ENCODE data around the gene PROCR. TPM values are rescaled to one million over a fixed set of nuclear protein-coding genes. Genes with fewer than 3 reads are reported as not detected.

The PROCR gene
- total and polyA plus RNA-seq, 9 of the 15 experiments (the other 6 are each of a cell fraction or from before 2014, with no cell fraction given): 1.6 to 7.1 (median 4.0) TPM

GRCh38 chr20:35146920-35147574 lies 24.8 kb upstream of the PROCR start, which contains the start of gene EDEM2 (continued):
- TF ChIP-seq E2F8 (IDR thresholded peaks at IDR 0.05; ENCODE audit: low read depth, partially characterized antibody): peak; percentile 94
- TF ChIP-seq ZNF217 (CRISPR knock-in tag; IDR thresholded peaks at IDR 0.05): no peak
- peak; percentile 79 for TF ChIP-seq GABPB1 (CRISPR knock-in tag; IDR thresholded peaks at IDR 0.05)
- TF ChIP-seq POLR2AphosphoS2 (IDR thresholded peaks at IDR 0.05; ENCODE audit: low read length): no peak
- TF ChIP-seq CBFA2T3 (IDR thresholded peaks at IDR 0.05): 0 out of 2 replicates have a peak, but pooled peaks have one; percentile 6
- peak; percentile 79; the same call in 1 of the 2 replicates for TF ChIP-seq MTA3 (IDR thresholded peaks at IDR 0.05; ENCODE audit: borderline replicate concordance)
- no peak for TF ChIP-seq ZNF140 (CRISPR knock-in tag; IDR thresholded peaks at IDR 0.05)
- peak; percentile 65 for TF ChIP-seq NFIC (IDR thresholded peaks at IDR 0.05)
- no peak for TF ChIP-seq KAT2B (IDR thresholded peaks at IDR 0.05; ENCODE audit: low read depth, low read length)
- no peak for TF ChIP-seq ZKSCAN1 (IDR thresholded peaks at IDR 0.05; ENCODE audit: low read depth, low read length)
- TF ChIP-seq HDAC1 (IDR thresholded peaks at IDR 0.05): peak in 1 of 2 experiments; percentile 84; a peak in 2 of 4 replicates
- no peak for TF ChIP-seq ZNF584 (CRISPR knock-in tag; IDR thresholded peaks at IDR 0.05; ENCODE audit: low read depth)
- no peak for TF ChIP-seq TSC22D4 (tag; IDR thresholded peaks at IDR 0.05)
- peak; percentile 78 for TF ChIP-seq ASH1L (IDR thresholded peaks at IDR 0.05; ENCODE audit: borderline replicate concordance, low read depth, partially characterized antibody)
- peak; percentile 67 for TF ChIP-seq CXXC5 (CRISPR knock-in tag; IDR thresholded peaks at IDR 0.05)
- peak; percentile 70 to 72; a peak in 3 of 4 replicates for TF ChIP-seq FOXK2 (conservative IDR thresholded peaks at IDR 0.05 in 1 of 2, IDR thresholded peaks at IDR 0.05 in 1 of 2; ENCODE audit: low read depth in 2 of 2)
- 0 out of 2 replicates have a peak, but pooled peaks have one; percentile 7 for TF ChIP-seq VEZF1 (CRISPR knock-in tag; IDR thresholded peaks at IDR 0.05)
- no peak for TF ChIP-seq HLTF (IDR thresholded peaks at IDR 0.05)
- TF ChIP-seq ZBTB9 (CRISPR knock-in tag; IDR thresholded peaks at IDR 0.05): peak; percentile 31; the same call in 1 of the 2 replicates
- no peak for TF ChIP-seq HNRNPLL (IDR thresholded peaks at IDR 0.05; ENCODE audit: low read depth, low read length, poor library complexity, severe bottlenecking)
- TF ChIP-seq HDGF (IDR thresholded peaks at IDR 0.05): 0 out of 2 replicates have a peak, but pooled peaks have one; percentile 55
- no peak for TF ChIP-seq FOXO4 (CRISPR knock-in tag; IDR thresholded peaks at IDR 0.05)
